ENCODE measurements around the gene REXO5.
"Not testable (repeated sequence)": the region's sequence is repeated elsewhere in the genome, so short reads cannot be mapped to it uniquely, and the experiment has no call there.

REXO5 gene

GRCh38 chr16:20806168-20807050, at the start of gene REXO5, which contains the start of gene ERI2:
Gene REXO5, plus strand, starts transcription at chr16:20806527. Its CDS starts 427 bp downstream, at chr16:20806954.
Gene ERI2, minus strand, starts transcription at chr16:20806472. Its CDS starts 42 bp downstream, at chr16:20806430.
- peak; percentile 95 for DNase-seq

- DNase-seq: no peak
Observed at GRCh38 chr16:20760346-20760745, 46.0 kb upstream of the REXO5 start.

GRCh38 chr16:20761175-20761574, 45.2 kb upstream of the REXO5 start:
- DNase-seq: no peak

GRCh38 chr16:20762404-20763123, 43.8 kb upstream of the REXO5 start:
- DNase-seq: no peak

GRCh38 chr16:20763461-20764232, 42.7 kb upstream of the REXO5 start, which contains the start of gene ACSM3:
Gene ACSM3, plus strand, starts transcription at chr16:20764014. Its CDS starts 6,021 bp downstream, at chr16:20770035.
- peak; percentile 63 for DNase-seq

- DNase-seq: not testable (repeated sequence)
Observed at GRCh38 chr16:20764448-20764847, 41.9 kb upstream of the REXO5 start.

GRCh38 chr16:20765732-20766131, 40.6 kb upstream of the REXO5 start:
- DNase-seq: no peak

GRCh38 chr16:20766294-20766693, 40.0 kb upstream of the REXO5 start:
- DNase-seq: no peak

GRCh38 chr16:20767577-20767976, 38.8 kb upstream of the REXO5 start:
- no peak for DNase-seq

GRCh38 chr16:20768121-20768520, 38.2 kb upstream of the REXO5 start:
- no peak for DNase-seq

GRCh38 chr16:20768818-20769217, 37.5 kb upstream of the REXO5 start:
- no peak for DNase-seq

GRCh38 chr16:20773679-20774078, 32.6 kb upstream of the REXO5 start:
- DNase-seq: no peak

GRCh38 chr16:20774703-20775362, 31.5 kb upstream of the REXO5 start:
- peak; percentile 33 for DNase-seq

- no peak for DNase-seq
Observed at GRCh38 chr16:20781697-20782096, 24.6 kb upstream of the REXO5 start.

- DNase-seq: no peak
Observed at GRCh38 chr16:20782470-20782869, 23.9 kb upstream of the REXO5 start.

- DNase-seq: no peak
Observed at GRCh38 chr16:20784204-20784603, 22.1 kb upstream of the REXO5 start.

- no peak for DNase-seq
Observed at GRCh38 chr16:20789130-20789529, 17.2 kb upstream of the REXO5 start.

- DNase-seq: no peak
Observed at GRCh38 chr16:20791923-20792612, 14.3 kb upstream of the REXO5 start.

- no peak for DNase-seq
Observed at GRCh38 chr16:20798364-20798763, 8.0 kb upstream of the REXO5 start.

- DNase-seq: no peak
Observed at GRCh38 chr16:20799599-20799998, 6.7 kb upstream of the REXO5 start.

- no peak for DNase-seq
Observed at GRCh38 chr16:20801278-20801677, 5.0 kb upstream of the REXO5 start.

GRCh38 chr16:20803192-20803560, 3.2 kb upstream of the REXO5 start:
- DNase-seq: no peak

All from NCI-H226 (cell line).